ELF-1 (cell line): ENCODE results near the gene NME1.
"Not testable (repeated sequence)": the region's sequence is repeated elsewhere in the genome, so short reads cannot be mapped to it uniquely, and the experiment has no call there.

Experiments used
- DNase-seq: peaks from one replicate; pipeline ENCODE4 v3.0.0-alpha.2; 2016; ENCODE audit warnings: low read depth, low spot score

Gene NME1

DNA sequence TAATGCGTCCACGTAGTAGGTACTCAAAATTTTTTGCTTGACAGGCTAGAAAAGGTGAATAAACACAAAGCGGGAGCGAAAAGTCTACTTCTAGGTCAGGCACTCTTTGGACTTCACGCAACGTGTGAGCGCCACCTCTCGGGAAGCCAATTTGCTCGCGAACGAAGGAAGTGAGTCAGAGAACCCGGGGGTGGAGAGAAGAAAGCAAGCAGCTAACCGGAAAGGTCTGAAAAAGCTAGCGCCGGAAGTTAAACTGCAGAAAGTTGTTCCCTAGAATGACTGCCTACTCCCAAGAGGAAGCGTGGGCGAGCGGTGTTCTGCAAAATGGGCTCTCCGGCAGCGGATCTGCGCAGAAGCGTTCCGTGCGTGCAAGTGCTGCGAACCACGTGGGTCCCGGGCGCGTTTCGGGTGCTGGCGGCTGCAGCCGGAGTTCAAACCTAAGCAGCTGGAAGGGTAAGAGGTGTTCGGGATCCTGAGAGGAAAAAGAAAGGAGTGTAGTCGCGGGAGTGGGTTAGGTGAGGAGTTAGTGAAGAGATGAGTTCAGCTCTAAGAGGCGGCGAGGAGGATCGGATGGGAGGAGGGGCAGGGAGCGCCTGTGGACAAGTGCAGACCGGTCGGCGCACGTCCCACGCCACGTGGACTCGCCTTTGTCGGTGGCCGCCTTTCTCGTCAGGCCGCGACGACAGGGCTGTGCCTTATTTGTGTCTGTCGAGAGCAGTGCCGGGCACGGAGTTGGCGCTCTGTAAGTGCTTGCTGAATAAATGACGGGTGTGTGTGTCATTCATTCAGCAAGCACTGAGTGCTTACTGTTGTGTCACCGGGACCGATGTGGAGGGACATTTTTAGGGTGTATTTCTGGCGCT lies at the start of gene NME1:
Gene NME1, plus strand, starts transcription at position 350 of the 863 bp plus-strand sequence. CDS start 2,096 bp downstream, outside the sequence.
- DNase-seq = peak; percentile 99

DNA sequence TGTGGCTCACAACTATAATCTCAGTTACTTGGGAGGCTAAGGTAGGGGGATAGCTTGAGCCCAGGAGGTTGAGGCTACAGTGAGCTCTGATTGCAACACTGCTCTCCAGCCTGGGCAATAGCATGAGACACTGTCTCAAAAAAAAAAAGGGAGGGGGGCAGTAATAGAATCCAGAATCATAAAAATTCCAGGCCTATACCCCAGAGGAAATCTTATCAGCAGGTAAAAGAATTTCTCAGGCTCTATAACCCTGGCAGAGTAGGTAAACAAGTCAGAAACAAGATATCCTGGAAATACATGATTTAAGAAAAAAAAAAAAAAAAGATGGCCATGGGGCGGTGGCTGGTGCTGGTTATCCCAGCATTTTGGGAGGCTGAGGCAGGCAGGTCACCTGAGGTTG lies 45.6 kb upstream of the NME1 start:
- DNase-seq = peak; percentile 4

DNA sequence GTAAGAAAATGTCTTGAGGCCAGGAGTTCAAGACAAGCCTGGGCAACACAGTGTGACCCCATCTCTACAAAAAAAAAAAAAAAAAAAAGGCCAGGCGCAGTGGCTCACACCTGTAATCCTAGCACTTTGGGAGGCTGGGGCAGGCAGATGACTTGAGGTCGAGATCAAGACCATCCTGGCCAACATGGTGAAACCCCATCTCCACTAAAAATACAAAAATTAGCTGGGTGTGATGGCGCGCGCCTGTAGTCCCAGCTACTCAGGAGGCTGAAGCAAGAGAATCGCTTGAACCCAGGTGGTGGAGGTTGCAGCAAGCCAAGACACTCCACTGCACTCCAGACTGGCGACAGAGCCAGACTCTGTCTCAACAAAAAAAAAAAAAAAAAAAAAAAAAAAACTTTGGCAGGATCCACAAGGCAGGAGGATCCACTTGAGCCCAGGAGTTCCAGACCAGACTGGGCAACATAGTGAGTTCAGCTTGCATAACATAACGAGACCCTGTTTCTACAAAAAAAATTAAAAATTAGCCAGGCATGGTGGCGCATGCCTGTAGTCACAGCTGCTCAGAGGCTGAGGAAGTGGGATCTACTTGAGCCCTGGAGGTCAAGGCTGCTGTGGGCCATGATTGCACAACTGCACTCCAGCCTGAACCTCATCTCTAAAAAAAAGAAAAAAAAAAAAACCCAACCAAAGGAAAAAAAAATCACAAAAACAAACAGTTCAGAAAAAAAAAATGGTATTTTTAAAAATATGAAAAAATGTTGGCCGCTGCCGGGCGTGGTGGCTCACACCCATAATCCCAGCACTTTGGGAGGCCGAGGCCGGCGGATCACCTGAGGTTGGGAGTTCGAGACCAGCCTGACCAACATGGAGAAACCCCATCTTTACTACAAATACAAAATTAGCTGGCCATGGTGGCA lies 40.8 kb upstream of the NME1 start:
- not testable (repeated sequence) for DNase-seq

DNA sequence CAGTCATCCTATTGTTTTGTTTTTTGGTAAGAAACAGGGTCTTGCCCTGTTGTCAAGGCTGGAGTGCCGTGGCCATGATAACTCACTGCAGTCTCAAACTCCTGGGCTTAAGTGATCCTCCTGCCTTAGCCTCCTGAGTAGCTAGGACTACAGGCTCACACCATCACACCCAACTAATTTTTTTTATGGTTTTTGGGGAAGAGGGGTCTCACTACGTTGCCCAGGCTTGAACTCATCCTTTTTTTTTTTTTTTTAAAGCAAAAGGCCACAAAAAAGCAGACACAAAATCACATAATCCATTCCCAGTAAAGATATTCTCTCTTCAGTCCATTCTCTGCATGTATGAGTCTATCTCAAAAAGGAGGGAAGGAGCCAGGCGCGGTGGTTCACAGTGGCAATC lies 38.2 kb upstream of the NME1 start:
- DNase-seq = no peak

DNA sequence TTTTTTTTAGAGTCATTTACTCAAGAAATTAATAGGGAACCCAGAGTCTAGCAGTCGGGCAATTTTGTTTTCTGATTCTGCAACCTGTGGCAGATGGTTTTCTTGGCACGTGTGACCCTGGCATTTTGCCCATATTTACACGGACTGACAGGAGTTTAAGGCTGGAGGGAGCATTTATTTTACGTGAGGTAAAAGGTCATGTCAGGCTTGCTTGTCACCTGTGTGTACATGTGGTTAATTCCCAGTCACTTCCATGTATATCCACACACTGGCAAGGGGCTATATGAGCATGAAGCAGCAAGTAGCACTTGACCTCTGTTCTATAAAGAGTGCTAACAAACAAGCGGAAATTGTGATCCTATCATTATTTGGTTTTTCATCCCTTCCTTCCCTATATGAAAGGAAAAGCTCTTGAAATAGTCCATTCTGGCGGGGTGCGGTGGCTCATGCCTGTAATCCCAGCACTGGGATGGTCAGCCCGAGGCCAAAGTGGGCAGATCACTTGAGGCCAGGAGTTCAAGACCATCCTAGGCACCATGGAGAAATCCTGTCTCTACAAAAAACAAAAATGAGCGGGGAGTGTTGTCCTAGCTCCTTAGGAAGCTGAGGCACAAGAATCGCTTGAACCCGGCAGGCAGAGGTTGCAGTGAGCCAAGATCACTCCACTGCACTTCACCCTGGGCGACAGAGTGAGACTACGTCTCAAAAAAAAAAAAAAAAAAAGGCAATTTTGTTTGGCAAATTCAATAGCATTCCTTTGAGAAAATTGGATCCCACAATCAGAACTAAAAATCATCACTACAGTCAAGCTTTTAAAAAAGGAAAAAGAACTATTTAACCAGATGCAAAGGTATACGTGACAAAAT lies 34.8 kb upstream of the NME1 start:
- DNase-seq = no peak

DNA sequence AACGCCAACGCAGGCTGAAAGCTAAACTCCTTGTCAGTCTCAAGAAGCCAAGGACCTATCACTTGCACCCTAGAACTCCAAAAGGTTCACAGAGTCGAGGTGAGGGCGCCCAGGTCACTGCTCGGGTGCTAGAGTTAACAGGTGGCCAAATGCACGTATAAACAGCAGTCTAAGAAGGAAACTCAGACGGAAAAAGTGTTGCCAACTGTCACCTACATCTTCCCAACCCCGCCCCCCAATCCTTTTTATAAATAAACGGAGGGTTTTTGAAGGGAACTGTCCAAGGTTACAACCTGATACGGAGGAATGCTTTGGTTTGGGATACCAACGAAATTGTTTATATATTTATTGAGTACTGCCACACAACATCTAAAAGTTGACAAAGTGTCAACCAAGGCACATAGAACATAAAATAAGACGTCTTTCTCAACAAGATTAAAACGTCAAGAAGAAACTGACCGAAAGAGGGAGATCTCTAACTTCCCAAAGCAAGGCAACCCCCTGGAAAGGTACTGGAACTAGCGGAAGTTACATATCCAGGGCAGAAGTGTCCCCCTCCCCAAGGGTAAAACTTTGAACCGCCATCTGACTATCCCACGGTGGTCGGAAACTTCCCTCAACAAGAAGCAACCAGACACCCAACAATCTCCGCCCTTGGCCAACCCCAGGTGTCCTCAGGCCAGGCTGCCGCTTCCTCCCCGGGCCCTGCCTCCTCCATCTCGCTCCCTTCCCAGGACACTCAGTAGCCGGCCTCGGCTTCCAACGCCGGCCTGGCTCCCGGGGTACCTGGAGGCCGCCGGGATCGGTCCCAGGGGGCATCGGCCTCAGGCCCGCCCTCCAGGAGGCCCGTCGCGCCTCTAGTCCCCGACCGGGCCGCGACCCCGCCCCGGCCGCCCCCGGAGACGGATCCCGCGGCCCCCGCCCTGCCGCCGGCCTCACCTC lies 33.7 kb upstream of the NME1 start:
- peak; percentile 58 for DNase-seq

DNA sequence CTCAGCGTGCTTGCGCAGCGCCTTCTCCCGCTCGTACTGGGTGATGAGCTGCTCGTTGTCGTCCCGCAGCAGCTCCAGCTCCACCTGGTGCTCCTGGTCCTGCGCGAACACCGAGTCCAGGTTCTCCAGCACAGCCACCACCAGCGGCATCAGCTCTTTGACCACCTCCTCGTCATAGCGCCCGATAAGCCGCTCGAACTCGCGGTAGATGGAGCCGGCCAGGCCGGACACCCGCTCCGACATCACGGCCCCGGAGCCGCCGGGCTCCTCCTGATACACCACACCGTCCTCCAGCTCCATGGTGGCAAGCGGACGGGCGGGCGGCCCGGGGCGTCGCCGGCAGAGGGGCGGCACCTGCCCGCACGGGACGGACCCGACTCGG lies 33.0 kb upstream of the NME1 start:
- DNase-seq = peak; percentile 57

DNA sequence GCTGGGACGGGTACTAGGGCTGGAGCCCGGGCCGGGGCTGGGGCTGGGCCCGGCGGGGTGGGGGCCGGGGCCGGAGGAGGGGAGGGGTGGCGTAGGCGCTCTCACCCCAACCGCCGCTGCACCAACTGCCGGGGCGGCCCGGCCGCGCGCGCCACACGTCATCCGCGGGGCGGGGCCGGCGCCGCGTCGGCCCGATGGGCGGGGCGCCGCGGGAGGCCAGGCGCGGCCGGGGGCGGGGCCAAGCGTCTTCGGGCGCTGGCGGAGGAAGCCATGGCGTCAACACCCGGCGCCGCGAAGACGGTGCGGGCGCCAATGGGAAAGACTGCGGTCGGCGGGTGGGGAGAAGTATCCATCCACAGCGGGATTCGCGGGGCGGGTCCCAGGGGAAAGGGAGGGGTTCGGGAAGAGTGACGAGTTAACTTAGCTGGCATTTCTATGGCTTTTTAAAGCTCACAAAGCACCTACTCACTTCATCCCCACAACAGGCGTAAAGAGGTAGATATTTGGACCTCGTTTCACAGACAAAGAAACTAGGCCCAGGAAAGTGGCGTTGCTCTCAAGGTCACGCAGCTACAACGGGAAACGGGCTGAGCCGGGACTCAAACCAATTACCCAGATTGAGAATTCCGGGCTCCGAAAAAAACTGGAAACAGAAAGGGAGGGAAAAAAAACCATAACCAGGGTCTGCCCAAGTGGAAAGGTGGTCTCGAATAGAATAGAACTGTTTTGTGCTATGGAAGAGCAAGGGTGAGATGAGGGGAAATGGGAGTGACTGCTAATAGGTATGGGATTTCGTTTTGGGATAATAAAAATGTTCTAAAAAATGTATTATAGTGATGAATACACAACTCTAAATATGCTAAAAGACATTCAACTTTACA lies 32.4 kb upstream of the NME1 start, which contains the start of gene SPAG9:
Gene SPAG9, minus strand, starts transcription at position 130 of the 881 bp plus-strand sequence. CDS start 212 bp downstream, outside the sequence.
- DNase-seq = peak; percentile 92

DNA sequence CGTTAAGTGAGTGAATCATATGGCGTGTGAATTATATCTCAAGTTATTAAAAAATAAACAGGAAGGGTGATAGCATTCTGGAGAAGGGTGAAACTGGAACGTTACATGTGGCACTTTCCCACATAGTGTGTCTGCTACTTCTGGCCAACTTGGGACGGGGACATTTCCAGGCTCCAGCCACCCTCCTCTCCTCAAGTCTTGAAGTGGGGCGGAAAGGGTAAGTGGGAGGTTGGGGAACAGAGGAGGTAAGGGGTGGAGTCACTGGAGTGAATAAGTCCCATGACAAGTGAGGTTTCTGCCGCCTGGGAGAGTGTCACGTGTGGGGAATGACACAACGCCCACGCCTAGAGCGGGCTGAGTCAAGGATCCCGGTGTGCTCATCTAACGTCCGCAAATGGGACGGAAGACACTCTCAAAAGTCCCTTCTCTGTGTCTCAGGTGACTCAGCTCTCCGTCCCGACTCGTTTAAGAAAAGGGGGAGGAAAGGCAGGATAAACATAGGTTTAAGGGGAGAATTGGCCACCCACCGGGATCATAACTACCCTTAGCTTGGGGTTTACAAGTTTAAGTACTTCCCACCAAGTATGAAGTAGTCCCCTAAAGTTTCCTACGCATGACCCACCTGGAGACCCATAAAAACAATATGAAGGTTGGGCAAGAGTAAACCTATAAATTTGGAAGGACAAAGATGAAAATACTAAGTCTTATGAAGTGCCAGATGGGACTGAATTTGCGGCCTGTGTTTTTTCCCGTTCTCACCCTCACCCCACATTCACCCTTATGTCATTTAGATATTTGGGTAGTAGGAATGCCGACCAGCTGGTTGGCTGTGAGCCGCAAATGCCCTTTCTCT lies 31.5 kb upstream of the NME1 start:
- DNase-seq = peak; percentile 89

DNA sequence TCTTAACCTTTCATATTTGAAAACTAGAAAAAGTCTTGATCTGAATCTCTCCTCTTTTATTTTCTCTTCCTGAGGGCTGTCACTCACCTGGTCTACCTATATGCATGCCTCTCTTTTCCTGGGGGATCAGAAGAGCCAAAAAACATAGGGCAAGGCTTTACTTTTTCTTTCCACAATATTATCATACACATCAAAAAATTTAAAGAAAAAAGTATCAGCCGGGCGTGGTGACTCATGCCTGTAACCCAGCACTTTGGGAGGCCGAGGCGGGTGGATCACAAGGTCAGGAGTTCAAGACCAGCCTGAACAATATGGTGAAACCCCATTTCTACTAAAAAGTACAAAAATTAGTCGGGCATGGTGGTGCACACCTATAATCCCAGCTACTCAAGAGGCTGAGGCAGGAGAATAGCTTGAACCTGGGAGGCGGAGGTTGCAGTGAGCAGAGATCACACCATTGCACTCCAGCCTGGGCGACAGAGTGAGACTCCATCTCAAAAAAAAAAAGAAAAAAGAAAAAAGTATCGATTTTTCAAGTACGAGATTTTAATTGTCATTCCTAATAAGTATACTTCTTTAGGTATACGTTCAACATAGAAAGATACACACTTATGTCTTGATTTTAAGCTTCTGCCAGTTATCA lies 30.8 kb upstream of the NME1 start:
- not testable (repeated sequence) for DNase-seq

DNA sequence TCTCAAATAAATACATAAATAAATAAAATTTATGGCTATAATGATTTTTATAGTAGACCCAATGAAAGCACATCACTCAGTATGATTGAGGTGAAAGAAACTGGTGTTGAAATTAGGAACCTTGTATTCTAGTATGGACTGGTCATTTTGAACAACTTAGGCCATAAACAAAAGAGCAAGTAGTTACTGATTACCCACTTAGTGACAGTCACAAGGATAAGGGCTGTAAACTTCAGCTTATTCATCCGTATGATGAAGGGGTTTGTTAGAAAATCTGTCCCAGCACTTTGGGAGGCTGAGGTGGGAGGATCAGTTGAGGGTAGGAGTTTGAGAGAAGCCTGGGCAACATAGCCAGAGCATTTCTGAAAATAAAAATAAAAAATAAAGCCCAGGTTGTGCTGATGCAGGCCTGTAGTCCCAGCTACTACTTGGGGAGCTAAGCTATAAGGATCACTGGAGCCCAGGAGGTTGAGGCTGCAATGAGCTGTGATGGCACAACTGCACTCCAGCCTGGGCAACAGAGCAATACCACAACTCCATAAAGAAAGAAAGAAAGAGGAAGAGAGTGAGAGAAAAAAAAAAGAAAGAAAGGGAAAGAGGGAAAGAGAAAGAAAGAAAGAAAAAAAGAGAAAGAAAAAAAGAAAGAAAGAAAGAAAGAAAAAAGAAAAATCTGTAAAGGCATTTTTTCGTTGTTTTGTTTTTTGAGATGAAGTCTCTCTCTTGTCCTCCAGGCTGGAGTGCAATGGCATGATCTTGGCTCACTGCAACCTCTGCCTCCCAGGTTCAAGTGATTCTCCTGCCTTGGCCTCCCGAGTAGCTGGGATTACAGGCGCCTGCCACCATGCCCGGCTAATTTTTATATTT lies 28.5 kb upstream of the NME1 start:
- DNase-seq = no peak

DNA sequence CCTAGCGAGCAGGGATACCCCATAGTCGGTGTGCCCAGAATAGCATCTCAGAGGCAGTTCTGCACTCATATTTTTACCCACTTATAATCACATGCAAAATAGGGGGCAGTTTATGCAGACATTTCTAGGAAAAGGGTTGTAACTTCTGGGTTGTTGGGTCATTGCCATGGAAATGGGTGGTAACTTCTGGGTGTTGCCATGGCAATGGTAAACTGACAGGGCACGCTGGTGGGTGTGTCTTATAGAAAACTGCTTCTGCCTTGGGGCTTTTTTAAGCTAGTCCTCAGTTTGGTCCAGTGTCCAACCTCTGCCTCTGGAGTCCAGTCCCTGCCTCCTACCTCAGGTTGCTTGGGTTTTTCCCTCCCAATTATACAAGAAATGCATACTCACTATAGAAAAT lies 25.3 kb upstream of the NME1 start:
- peak; percentile 22 for DNase-seq

DNA sequence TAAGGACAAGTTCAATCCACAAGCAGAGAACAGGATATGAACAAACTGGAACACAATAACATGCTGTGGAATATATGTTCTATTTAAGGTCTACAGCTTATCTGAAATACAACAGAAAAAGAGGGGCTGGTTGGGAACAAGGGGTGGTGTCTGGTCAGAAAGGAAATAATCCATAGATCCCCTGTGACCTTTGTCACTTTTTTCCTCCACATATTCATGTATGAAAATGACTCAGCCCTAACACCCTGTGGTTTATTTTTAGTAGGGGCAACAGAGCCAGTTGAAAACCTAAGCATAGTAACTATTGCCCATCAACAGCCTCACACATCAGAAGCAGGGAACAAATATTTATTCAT lies 20.4 kb upstream of the NME1 start:
- DNase-seq = no peak

DNA sequence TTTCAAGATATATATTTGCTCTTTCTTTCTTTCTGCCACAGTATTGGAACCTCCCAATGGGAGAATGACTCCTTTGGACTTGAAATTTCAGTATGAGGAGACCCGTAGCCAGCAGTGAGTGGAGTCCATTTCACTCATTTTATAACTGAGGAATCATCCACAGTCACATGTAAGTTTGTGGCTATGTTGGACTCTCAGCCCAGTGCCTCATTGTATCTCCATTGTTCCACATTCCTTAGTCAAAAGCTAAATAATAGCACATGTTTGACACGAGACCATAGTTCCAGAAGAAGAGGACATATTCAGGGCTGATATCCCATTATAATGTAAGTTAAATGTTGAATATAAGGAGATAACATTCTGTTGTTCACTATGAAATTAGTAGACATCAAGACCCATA lies 20.0 kb upstream of the NME1 start:
- no peak for DNase-seq

DNA sequence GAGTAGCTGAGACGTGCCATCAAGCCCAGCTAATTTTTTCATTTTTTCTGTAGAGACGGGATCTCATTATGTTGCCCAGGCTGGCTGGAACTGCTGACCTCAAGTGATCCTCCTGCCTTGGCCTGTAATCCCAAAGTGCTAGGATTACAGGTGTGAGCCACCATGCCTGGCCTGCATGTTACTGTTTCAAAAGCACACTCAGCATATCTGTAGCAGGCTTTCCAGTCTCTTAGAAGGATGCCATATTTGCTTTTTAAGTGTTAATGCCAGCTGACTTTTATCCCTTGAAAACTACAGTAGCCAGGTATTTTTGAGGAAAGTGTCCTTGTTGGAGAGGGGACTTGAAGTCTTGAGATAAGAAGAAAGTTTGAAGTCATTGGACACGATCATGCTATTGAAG lies 17.4 kb upstream of the NME1 start:
- DNase-seq = no peak

DNA sequence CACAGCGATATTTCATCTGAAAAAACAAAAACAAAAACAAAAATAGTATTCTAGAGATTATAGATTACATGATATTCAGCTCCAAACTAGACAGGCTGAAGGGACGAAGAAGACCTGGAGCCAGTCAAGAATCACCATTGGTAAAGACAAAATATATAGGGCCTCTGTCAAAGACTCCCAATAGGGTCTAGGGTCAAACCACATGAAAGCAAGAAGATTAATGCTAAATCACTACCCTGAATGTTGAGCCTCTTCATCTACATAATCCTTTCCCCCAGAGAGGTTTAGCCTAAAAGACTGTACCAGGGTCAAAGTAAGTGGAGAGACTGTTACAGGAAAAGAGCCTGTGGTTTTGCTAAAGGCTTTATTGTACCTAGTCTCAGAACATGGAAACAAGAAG lies 10.8 kb upstream of the NME1 start:
- DNase-seq = no peak
